HEK293 (cell line): ENCODE measurements around the gene ACAP1.

Experiments
- CTCF ChIA-PET: fragments of 350-600 bp; formaldehyde crosslinking; extraction: SDS; loops from one replicate; lab custom pipeline; 2021; ENCODE audit warnings: antibody characterized with exemption; lab: Yijun Ruan, JAX
- POLR2A ChIA-PET: fragments of 300-600 bp; formaldehyde crosslinking; extraction: SDS; loops from one replicate; lab custom pipeline; 2020; ENCODE audit warnings: antibody characterized with exemption, inconsistent platforms; lab: Yijun Ruan, JAX
- H3K27ac ChIP-seq: fragments of 200-500 bp; sonication (Bioruptor generic); 2 replicates; pipeline ENCODE4 v1.5.1; 2014; ENCODE audit warnings: low read depth, low read length, control low read depth, inconsistent platforms; ENCODE audit errors: extremely low read depth
- H3K36me3 ChIP-seq, 2 experiments: fragments of 200-500 bp in 1 of 2; sonication (Bioruptor generic) in 1 of 2; 1 replicate in 1 of 2; 2 replicates in 1 of 2; pipeline ENCODE4 v1.5.1; 2014 to 2017; ENCODE audit warnings: inconsistent platforms in 2 of 2, low read length in 2 of 2; ENCODE audit not compliant: control insufficient read depth in 2 of 2, insufficient read depth in 1 of 2
- H3K4me1 ChIP-seq: fragments of 200-500 bp; sonication (Bioruptor generic); 2 replicates; pipeline ENCODE4 v1.5.1; 2014; ENCODE audit warnings: mild to moderate bottlenecking, low read length, inconsistent platforms; ENCODE audit not compliant: control insufficient read depth, insufficient read depth
- H3K4me3 ChIP-seq: 2 replicates; pipeline ENCODE4 v1.5.1; 2011; ENCODE audit warnings: low read depth, mild to moderate bottlenecking, control low read depth, low read length, moderate library complexity
- H3K9me3 ChIP-seq: fragments of 200-500 bp; sonication (Bioruptor generic); 2 replicates; pipeline ENCODE4 v1.5.1; 2014; ENCODE audit warnings: low read depth, low read length, inconsistent platforms; ENCODE audit not compliant: control insufficient read depth, insufficient read depth
- GLIS1 ChIP-seq: fragments of 450-650 bp; formaldehyde crosslinking; IDR thresholded peaks from 2 replicates; pipeline ENCODE4 v1.5.1; 2016; ENCODE audit warnings: missing biosample characterization, missing genetic modification characterization
- IKZF3 ChIP-seq: fragments of 450-650 bp; IDR thresholded peaks from 2 replicates; pipeline ENCODE4 v1.5.0; 2018; ENCODE audit warnings: missing biosample characterization, mild to moderate bottlenecking, missing genetic modification characterization, moderate library complexity
- KLF10 ChIP-seq: fragments of 450-650 bp; IDR thresholded peaks from 2 replicates; pipeline ENCODE4 v1.5.1; 2018; ENCODE audit warnings: missing biosample characterization, mild to moderate bottlenecking, missing genetic modification characterization
- KLF7 ChIP-seq: fragments of 450-650 bp; formaldehyde crosslinking; IDR thresholded peaks from 2 replicates; pipeline ENCODE4 v1.5.1; 2016; ENCODE audit warnings: missing biosample characterization, missing genetic modification characterization, borderline replicate concordance
- KLF9 ChIP-seq: fragments of 450-650 bp; formaldehyde crosslinking; IDR thresholded peaks from 2 replicates; pipeline ENCODE4 v1.5.1; 2016; ENCODE audit warnings: missing biosample characterization, missing genetic modification characterization, low read depth
- PRDM10 ChIP-seq: fragments of 450-650 bp; formaldehyde crosslinking; IDR thresholded peaks from 2 replicates; pipeline ENCODE4 v1.5.1; 2016; ENCODE audit warnings: missing biosample characterization, missing genetic modification characterization
- RBAK ChIP-seq: fragments of 450-650 bp; formaldehyde crosslinking; IDR thresholded peaks from 2 replicates; pipeline ENCODE4 v1.5.1; 2016; ENCODE audit warnings: missing biosample characterization, missing genetic modification characterization
- SP2 ChIP-seq: fragments of 450-650 bp; formaldehyde crosslinking; IDR thresholded peaks from 2 replicates; pipeline ENCODE4 v1.5.1; 2016; ENCODE audit warnings: missing biosample characterization, missing genetic modification characterization
- SP7 ChIP-seq: fragments of 450-650 bp; formaldehyde crosslinking; IDR thresholded peaks from 2 replicates; pipeline ENCODE4 v1.5.1; 2016; ENCODE audit warnings: missing biosample characterization, missing genetic modification characterization
- ZBTB1 ChIP-seq: fragments of 450-650 bp; formaldehyde crosslinking; IDR thresholded peaks from 2 replicates; pipeline ENCODE4 v1.5.1; 2016; ENCODE audit warnings: missing biosample characterization, missing genetic modification characterization
- ZBTB17 ChIP-seq: fragments of 450-650 bp; formaldehyde crosslinking; IDR thresholded peaks from 2 replicates; pipeline ENCODE4 v1.5.1; 2016; ENCODE audit warnings: missing biosample characterization, missing genetic modification characterization
- ZNF174 ChIP-seq: fragments of 450-650 bp; formaldehyde crosslinking; IDR thresholded peaks from 2 replicates; pipeline ENCODE4 v1.5.0; 2017; ENCODE audit warnings: missing biosample characterization, mild to moderate bottlenecking, missing genetic modification characterization
- ZNF24 ChIP-seq: fragments of 450-650 bp; formaldehyde crosslinking; IDR thresholded peaks from 2 replicates; pipeline ENCODE4 v1.5.1; 2016; ENCODE audit warnings: missing biosample characterization, missing genetic modification characterization
- ZNF341 ChIP-seq: fragments of 450-650 bp; formaldehyde crosslinking; IDR thresholded peaks from 2 replicates; pipeline ENCODE4; 2016; ENCODE audit warnings: low read depth, missing biosample characterization, missing genetic modification characterization
- ZNF350 ChIP-seq: fragments of 450-650 bp; formaldehyde crosslinking; IDR thresholded peaks from 2 replicates; pipeline ENCODE4 v1.5.0; 2017; ENCODE audit warnings: missing biosample characterization, mild to moderate bottlenecking, missing genetic modification characterization
- ZNF366 ChIP-seq: fragments of 450-650 bp; formaldehyde crosslinking; conservative IDR thresholded peaks from 2 replicates; pipeline ENCODE4 v1.5.1; 2016; ENCODE audit warnings: missing biosample characterization, missing genetic modification characterization
- ZNF501 ChIP-seq: fragments of 450-650 bp; formaldehyde crosslinking; IDR thresholded peaks from 2 replicates; pipeline ENCODE4 v1.5.1; 2016; ENCODE audit warnings: missing biosample characterization, missing genetic modification characterization
- ZNF544 ChIP-seq: fragments of 450-650 bp; formaldehyde crosslinking; IDR thresholded peaks from 2 replicates; pipeline ENCODE4 v1.5.0; 2017; ENCODE audit warnings: missing biosample characterization, missing genetic modification characterization
- TF ChIP-seq, protein P1 (sequence below): fragments of 450-650 bp; formaldehyde crosslinking; IDR thresholded peaks from 2 replicates; pipeline ENCODE4 v1.5.1; 2016; ENCODE audit warnings: missing biosample characterization, missing genetic modification characterization
- TF ChIP-seq, protein P2 (sequence below): fragments of 450-650 bp; formaldehyde crosslinking; IDR thresholded peaks from 2 replicates; pipeline ENCODE4 v1.5.1; 2016; ENCODE audit warnings: missing biosample characterization, missing genetic modification characterization
- TF ChIP-seq, protein P3 (sequence below): fragments of 450-650 bp; formaldehyde crosslinking; IDR thresholded peaks from 2 replicates; pipeline ENCODE4 v1.5.1; 2016; ENCODE audit warnings: missing biosample characterization, missing genetic modification characterization
- TF ChIP-seq, protein P4 (sequence below): fragments of 450-650 bp; formaldehyde crosslinking; IDR thresholded peaks from 2 replicates; pipeline ENCODE4 v1.5.1; 2017; ENCODE audit warnings: missing biosample characterization, missing genetic modification characterization

The ACAP1 gene

DNA sequence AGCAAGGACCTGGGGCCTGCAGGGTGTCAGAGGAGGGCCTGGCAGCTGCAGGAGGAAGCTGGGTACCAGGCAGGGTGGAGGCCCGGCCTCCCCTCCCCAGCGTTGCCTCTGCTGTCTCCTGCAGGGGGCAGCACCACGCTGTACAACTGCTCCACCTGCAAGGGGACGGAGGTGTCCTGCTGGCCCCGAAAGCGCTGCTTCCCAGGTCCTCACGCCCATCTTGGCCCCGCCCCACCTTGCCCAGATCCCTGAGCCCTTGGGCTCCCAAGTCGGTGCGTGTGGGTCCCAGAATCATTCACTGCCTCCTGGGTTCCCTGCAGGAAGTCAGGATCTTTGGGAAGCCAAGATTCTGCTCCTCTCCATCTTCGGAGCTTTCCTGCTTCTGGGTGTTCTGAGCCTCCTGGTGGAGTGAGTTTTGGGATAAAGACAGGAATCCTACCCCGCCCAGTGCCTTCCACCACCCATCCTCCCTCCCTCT, 19.8 kb downstream of the ACAP1 start (continued):
- peak; percentile 92 for TF ChIP-seq KLF9 (tag by site-specific recombination)
- TF ChIP-seq ZNF350 (tag by site-specific recombination) = no peak
- TF ChIP-seq PRDM10 (tag by site-specific recombination) = peak; percentile 14; the same call in 1 of the 2 replicates
- TF ChIP-seq, protein P1, sequence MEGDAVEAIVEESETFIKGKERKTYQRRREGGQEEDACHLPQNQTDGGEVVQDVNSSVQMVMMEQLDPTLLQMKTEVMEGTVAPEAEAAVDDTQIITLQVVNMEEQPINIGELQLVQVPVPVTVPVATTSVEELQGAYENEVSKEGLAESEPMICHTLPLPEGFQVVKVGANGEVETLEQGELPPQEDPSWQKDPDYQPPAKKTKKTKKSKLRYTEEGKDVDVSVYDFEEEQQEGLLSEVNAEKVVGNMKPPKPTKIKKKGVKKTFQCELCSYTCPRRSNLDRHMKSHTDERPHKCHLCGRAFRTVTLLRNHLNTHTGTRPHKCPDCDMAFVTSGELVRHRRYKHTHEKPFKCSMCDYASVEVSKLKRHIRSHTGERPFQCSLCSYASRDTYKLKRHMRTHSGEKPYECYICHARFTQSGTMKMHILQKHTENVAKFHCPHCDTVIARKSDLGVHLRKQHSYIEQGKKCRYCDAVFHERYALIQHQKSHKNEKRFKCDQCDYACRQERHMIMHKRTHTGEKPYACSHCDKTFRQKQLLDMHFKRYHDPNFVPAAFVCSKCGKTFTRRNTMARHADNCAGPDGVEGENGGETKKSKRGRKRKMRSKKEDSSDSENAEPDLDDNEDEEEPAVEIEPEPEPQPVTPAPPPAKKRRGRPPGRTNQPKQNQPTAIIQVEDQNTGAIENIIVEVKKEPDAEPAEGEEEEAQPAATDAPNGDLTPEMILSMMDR (tag by site-specific recombination) = peak; percentile 93
- TF ChIP-seq KLF7 (tag by site-specific recombination) = no peak; the same call in 1 of the 2 replicates
- TF ChIP-seq GLIS1 (tag by site-specific recombination) = peak; percentile 73
- peak; percentile 68 for TF ChIP-seq ZBTB17 (tag by site-specific recombination)
- 0 out of 2 replicates have a peak, but pooled peaks have one; percentile 19 for TF ChIP-seq ZNF366 (tag by site-specific recombination)
- TF ChIP-seq ZBTB1 (tag by site-specific recombination) = no peak
- peak; percentile 66 for TF ChIP-seq IKZF3 (tag by site-specific recombination)
- peak; percentile 30; the same call in 1 of the 2 replicates for TF ChIP-seq SP2 (tag by site-specific recombination)
- peak; percentile 69 for TF ChIP-seq SP7 (tag by site-specific recombination)
- peak; percentile 53; the same call in 1 of the 2 replicates for TF ChIP-seq ZNF24 (tag by site-specific recombination)
- TF ChIP-seq ZNF341 = peak; percentile 44; the same call in 1 of the 2 replicates
- 0 out of 2 replicates have a peak, but pooled peaks have one; percentile 17 for TF ChIP-seq KLF10 (tag by site-specific recombination)

DNA sequence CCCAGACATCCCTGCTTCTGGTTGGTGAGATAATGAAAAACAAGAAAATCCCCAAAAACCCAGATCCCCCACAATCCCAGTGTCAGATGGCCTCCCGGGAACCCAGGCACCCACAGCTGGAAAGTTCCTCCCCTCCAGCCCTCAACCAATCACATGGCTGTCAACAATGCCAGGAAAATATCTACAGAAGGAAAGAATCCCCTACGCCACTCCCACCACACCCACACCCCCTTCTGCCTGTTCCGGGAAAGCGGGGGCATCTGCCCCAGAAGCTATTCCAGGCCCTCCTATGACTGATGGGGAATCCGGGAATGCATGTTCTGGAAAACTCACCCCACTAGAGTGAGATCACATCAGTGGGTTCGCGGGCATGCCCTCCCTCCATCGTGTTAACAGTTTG, 20.4 kb downstream of the ACAP1 start:
- CTCF ChIA-PET = interaction anchor here (0.7 to 4.3 kb wide), 29 partner anchors 9 to 332 kb away, joined by 3 to 87 read pairs (median 8); partner anchors contain the start of genes CHRNB1, FGF11, SENP3 and SLC35G6

More for the DNA sequence above, 20.4 kb downstream of the ACAP1 start:
- H3K4me1 ChIP-seq = peaks cover 3% of the 10 kb centered on the region
- H3K36me3 ChIP-seq = no peaks in the 10 kb centered on the region
- POLR2A ChIA-PET = interaction anchor here (0.6 to 3.4 kb wide), 7 partner anchors 27 to 312 kb away, joined by 3 to 29 read pairs (median 6); partner anchors contain the start of gene TMEM256
- no peaks in the 10 kb centered on the region for H3K9me3 ChIP-seq
- H3K4me3 ChIP-seq = no peak overlapping the region
- H3K27ac ChIP-seq = no peak overlapping the region
- TF ChIP-seq ZNF174 = no peak
- TF ChIP-seq ZNF501 (tag by site-specific recombination) = no peak
- TF ChIP-seq, protein P2, sequence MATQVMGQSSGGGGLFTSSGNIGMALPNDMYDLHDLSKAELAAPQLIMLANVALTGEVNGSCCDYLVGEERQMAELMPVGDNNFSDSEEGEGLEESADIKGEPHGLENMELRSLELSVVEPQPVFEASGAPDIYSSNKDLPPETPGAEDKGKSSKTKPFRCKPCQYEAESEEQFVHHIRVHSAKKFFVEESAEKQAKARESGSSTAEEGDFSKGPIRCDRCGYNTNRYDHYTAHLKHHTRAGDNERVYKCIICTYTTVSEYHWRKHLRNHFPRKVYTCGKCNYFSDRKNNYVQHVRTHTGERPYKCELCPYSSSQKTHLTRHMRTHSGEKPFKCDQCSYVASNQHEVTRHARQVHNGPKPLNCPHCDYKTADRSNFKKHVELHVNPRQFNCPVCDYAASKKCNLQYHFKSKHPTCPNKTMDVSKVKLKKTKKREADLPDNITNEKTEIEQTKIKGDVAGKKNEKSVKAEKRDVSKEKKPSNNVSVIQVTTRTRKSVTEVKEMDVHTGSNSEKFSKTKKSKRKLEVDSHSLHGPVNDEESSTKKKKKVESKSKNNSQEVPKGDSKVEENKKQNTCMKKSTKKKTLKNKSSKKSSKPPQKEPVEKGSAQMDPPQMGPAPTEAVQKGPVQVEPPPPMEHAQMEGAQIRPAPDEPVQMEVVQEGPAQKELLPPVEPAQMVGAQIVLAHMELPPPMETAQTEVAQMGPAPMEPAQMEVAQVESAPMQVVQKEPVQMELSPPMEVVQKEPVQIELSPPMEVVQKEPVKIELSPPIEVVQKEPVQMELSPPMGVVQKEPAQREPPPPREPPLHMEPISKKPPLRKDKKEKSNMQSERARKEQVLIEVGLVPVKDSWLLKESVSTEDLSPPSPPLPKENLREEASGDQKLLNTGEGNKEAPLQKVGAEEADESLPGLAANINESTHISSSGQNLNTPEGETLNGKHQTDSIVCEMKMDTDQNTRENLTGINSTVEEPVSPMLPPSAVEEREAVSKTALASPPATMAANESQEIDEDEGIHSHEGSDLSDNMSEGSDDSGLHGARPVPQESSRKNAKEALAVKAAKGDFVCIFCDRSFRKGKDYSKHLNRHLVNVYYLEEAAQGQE (tag by site-specific recombination) = no peak
- TF ChIP-seq ZNF544 (tag by site-specific recombination) = no peak
- TF ChIP-seq RBAK (tag by site-specific recombination) = no peak
- TF ChIP-seq, protein P3, sequence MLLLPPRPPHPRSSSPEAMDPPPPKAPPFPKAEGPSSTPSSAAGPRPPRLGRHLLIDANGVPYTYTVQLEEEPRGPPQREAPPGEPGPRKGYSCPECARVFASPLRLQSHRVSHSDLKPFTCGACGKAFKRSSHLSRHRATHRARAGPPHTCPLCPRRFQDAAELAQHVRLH (tag by site-specific recombination) = no peak
- TF ChIP-seq, protein P4, sequence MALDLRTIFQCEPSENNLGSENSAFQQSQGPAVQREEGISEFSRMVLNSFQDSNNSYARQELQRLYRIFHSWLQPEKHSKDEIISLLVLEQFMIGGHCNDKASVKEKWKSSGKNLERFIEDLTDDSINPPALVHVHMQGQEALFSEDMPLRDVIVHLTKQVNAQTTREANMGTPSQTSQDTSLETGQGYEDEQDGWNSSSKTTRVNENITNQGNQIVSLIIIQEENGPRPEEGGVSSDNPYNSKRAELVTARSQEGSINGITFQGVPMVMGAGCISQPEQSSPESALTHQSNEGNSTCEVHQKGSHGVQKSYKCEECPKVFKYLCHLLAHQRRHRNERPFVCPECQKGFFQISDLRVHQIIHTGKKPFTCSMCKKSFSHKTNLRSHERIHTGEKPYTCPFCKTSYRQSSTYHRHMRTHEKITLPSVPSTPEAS (tag by site-specific recombination) = no peak
- no peak for TF ChIP-seq PRDM10 (tag by site-specific recombination)
